K562 (cell line): Measurements from ENCODE around the gene NME8. TPM values are rescaled to one million over a fixed set of nuclear protein-coding genes. Genes with fewer than 3 reads are reported as not detected.

ENCODE experiments used
- ATAC-seq: fragments of 200-7000 bp; cut with Tn5 transposase; 3 replicates; pipeline ENCODE4 v1.9.1; 2020; ENCODE audit warnings: moderate library complexity
- BruUV-seq: library from RNA; stranded (reverse); fragments of 400-500 nt; replicated peaks from 2 replicates; lab custom pipeline; 2021; lab: Mats Ljungman, UMichigan
- CTCF ChIA-PET: fragments of 300-600 bp; formaldehyde crosslinking; extraction: SDS; loops from one replicate; lab custom pipeline; 2021; ENCODE audit warnings: low intra/inter-chr PET ratio; lab: Yijun Ruan, JAX
- POLR2A ChIA-PET: fragments of 300-600, 350-650 bp; sonication (Branson Sonifier 250); formaldehyde crosslinking; extraction: SDS; loops from one replicate; lab custom pipeline; 2021; ENCODE audit warnings: antibody characterized with exemption, inconsistent platforms; lab: Yijun Ruan, JAX
- DNase-seq, 4 experiments: peaks; one replicate each; pipeline versions ENCODE4 v3.0.0 to v3.0.0-alpha.2; 2011 to 2018; ENCODE audit warnings: low spot score in 3 of 4, mixed read lengths in 3 of 4; ENCODE audit errors: extremely low read depth in 1 of 4
- FAIRE-seq: peaks from 2 replicates; lab custom pipeline; 2011; peaks lifted over from hg19 to GRCh38; lab: Jason Lieb, UNC
- H2AFZ ChIP-seq: 2 replicates; pipeline ENCODE4 v1.6.0; 2011; ENCODE audit warnings: low read depth, low read length, control low read depth, inconsistent platforms
- H3K27ac ChIP-seq: fragments of 200-600 bp; 3 replicates; pipeline ENCODE4 v1.8.0; 2011; ENCODE audit warnings: low read depth, mild to moderate bottlenecking, control low read depth, inconsistent platforms, low read length, moderate library complexity, mixed read lengths; ENCODE audit errors: extremely low read depth
- H3K27me3 ChIP-seq, 2 experiments: fragments of 300-600 bp in 1 of 2; 2 replicates in 1 of 2; 3 replicates in 1 of 2; pipeline versions ENCODE4 v1.6.0 to v1.8.0; 2011; ENCODE audit warnings: inconsistent platforms in 2 of 2, low read length in 2 of 2, mild to moderate bottlenecking in 1 of 2, mixed read lengths in 1 of 2, moderate library complexity in 1 of 2; ENCODE audit not compliant: control insufficient read depth in 2 of 2, insufficient read depth in 2 of 2
- H3K36me3 ChIP-seq: fragments of 300-600 bp; 3 replicates; pipeline ENCODE4 v1.8.0; 2011; ENCODE audit warnings: mild to moderate bottlenecking, low read length, inconsistent platforms; ENCODE audit not compliant: control insufficient read depth, insufficient read depth
- H3K4me1 ChIP-seq, 2 experiments: fragments of 200-600 bp in 1 of 2; replicated peaks in 1 of 2; 2 replicates in 1 of 2; 3 replicates in 1 of 2; pipeline versions ENCODE4 v1.5.1 to v1.8.0; 2011; ENCODE audit warnings: inconsistent platforms in 2 of 2, low read length in 2 of 2, mild to moderate bottlenecking in 1 of 2, mixed read lengths in 1 of 2, moderate library complexity in 1 of 2; ENCODE audit not compliant: control insufficient read depth in 2 of 2, insufficient read depth in 2 of 2
- H3K4me2 ChIP-seq: 2 replicates; pipeline ENCODE4 v1.6.1; 2011; ENCODE audit warnings: low read length, control low read depth, inconsistent platforms, mixed read lengths; ENCODE audit not compliant: insufficient read depth
- H3K4me3 ChIP-seq: fragments of 200-600 bp; sonication (generic), shearing (Covaris generic); 2 replicates; pipeline ENCODE4 v1.5.1; 2016; ENCODE audit warnings: control low read depth, inconsistent platforms
- H3K79me2 ChIP-seq: fragments of 200-600 bp; 3 replicates; pipeline ENCODE4 v1.8.0; 2011; ENCODE audit warnings: low read length, inconsistent platforms; ENCODE audit not compliant: control insufficient read depth, insufficient read depth
- H3K9ac ChIP-seq, 2 experiments: 2 replicates each; pipeline versions ENCODE4 v1.6.0 to v1.6.1; 2011; ENCODE audit warnings: low read depth in 2 of 2, low read length in 2 of 2, control low read depth in 1 of 2, inconsistent platforms in 1 of 2, mild to moderate bottlenecking in 1 of 2, mixed read lengths in 1 of 2; ENCODE audit not compliant: insufficient read depth in 1 of 2
- H3K9me1 ChIP-seq: one replicate; pipeline ENCODE4 v1.6.0; 2011; ENCODE audit warnings: inconsistent platforms, mild to moderate bottlenecking, low read length, moderate library complexity; ENCODE audit not compliant: control insufficient read depth, insufficient read depth
- H3K9me3 ChIP-seq: replicated peaks from 2 replicates; pipeline ENCODE4 v1.5.1; 2011; ENCODE audit warnings: low read depth, low read length, inconsistent platforms; ENCODE audit not compliant: control insufficient read depth, insufficient read depth
- H4K20me1 ChIP-seq: replicated peaks from 2 replicates; pipeline ENCODE4 v1.6.1; 2011; ENCODE audit warnings: low read length, inconsistent platforms, mixed read lengths; ENCODE audit not compliant: control insufficient read depth, insufficient read depth
- CHD4 ChIP-seq: fragments of 200-600 bp; sonication (generic); IDR thresholded peaks from 3 replicates; pipeline ENCODE4 v1.6.1; 2012; ENCODE audit warnings: low read depth, mild to moderate bottlenecking, mixed read lengths, low read length, inconsistent platforms; ENCODE audit not compliant: insufficient read depth, insufficient replicate concordance, poor library complexity, severe bottlenecking
- CTBP1 ChIP-seq: fragments of 450-650 bp; IDR thresholded peaks from 2 replicates; pipeline ENCODE4 v1.6.1; 2016; ENCODE audit warnings: borderline replicate concordance
- CTCF ChIP-seq, 3 experiments: IDR thresholded peaks in 2 of 3; conservative IDR thresholded peaks in 1 of 3; 2 replicates each; pipeline ENCODE4 v1.5.1; 2011 to 2012; ENCODE audit warnings: low read length in 3 of 3, mild to moderate bottlenecking in 3 of 3, control low read depth in 2 of 3, improper control_type of control experiment in 1 of 3, inconsistent platforms in 1 of 3, low read depth in 1 of 3, mixed read lengths in 1 of 3, moderate library complexity in 1 of 3; ENCODE audit not compliant: insufficient read depth in 2 of 3
- CTCFL ChIP-seq: IDR thresholded peaks from 2 replicates; pipeline ENCODE4 v1.6.1; 2011; ENCODE audit warnings: borderline replicate concordance, low read depth, mild to moderate bottlenecking, moderate library complexity, low read length; ENCODE audit not compliant: insufficient read depth, poor library complexity, severe bottlenecking
- LARP7 ChIP-seq: fragments of 450-650 bp; IDR thresholded peaks from 2 replicates; pipeline ENCODE4 v1.6.1; 2016
- NCOA2 ChIP-seq, 2 experiments: fragments of 450-650 bp; IDR thresholded peaks; 2 replicates each; pipeline ENCODE4 v1.6.1; 2018; ENCODE audit warnings: mild to moderate bottlenecking in 2 of 2, moderate library complexity in 1 of 2; ENCODE audit not compliant: partially characterized antibody in 2 of 2
- NR1H2 ChIP-seq: sonication (generic); formaldehyde crosslinking; IDR thresholded peaks from 2 replicates; pipeline ENCODE4 v1.4.0; 2020; ENCODE audit warnings: mild to moderate bottlenecking, missing genetic modification reagents
- SNIP1 ChIP-seq: fragments of 450-650 bp; IDR thresholded peaks from 2 replicates; pipeline ENCODE4 v1.7.1; 2017; ENCODE audit warnings: low read depth, mild to moderate bottlenecking
- U2AF1 ChIP-seq: fragments of 200-400 bp; formaldehyde crosslinking; optimal IDR thresholded peaks from 2 replicates; pipeline ENCODE3; 2017; ENCODE audit warnings: mild to moderate bottlenecking, low read depth, low read length, moderate library complexity
- ZBTB17 ChIP-seq: fragments of 450-650 bp; formaldehyde crosslinking; IDR thresholded peaks from 2 replicates; pipeline ENCODE4 v1.4.0; 2020; ENCODE audit warnings: mild to moderate bottlenecking
- ZNF41 ChIP-seq: fragments of 250-450 bp; sonication (Bioruptor Pico); conservative IDR thresholded peaks from 2 replicates; pipeline ENCODE4 v1.4.0; 2020; ENCODE audit warnings: mild to moderate bottlenecking
- ZNF695 ChIP-seq: fragments of 450-650 bp; formaldehyde crosslinking; IDR thresholded peaks from 2 replicates; pipeline ENCODE4 v1.4.0; 2020; ENCODE audit warnings: mild to moderate bottlenecking, moderate library complexity
- ZNF79 ChIP-seq: fragments of 250-450 bp; sonication (Bioruptor Pico); IDR thresholded peaks from 2 replicates; pipeline ENCODE4 v1.4.0; 2020; ENCODE audit warnings: low read depth, mild to moderate bottlenecking, moderate library complexity
- WGBS: fragments of 100-300 bp; shearing (Covaris generic); methylation state at CpG from one replicate; pipeline ENCODE4 v1.1.6; 2016; ENCODE audit warnings: low coverage, mixed read lengths; ENCODE audit not compliant: insufficient coverage; ENCODE audit errors: missing lambda C conversion rate; 5-methylcytosine and 5-hydroxymethylcytosine counted together
- in situ Hi-C: fragments of 300-500 bp; cut with MboI; formaldehyde crosslinking; loops from 4 replicates; pipeline ENCODE4 v1.15.0; 2018; ENCODE audit warnings: inconsistent platforms, mixed read lengths
- intact Hi-C: fragments of 100-400 bp; cut with micrococcal nuclease; formaldehyde crosslinking; loops from 2 replicates; pipeline ENCODE4 v1.14.2; 2022
- polyA plus RNA-seq, 8 experiments: library from polyadenylated mRNA; depleted of rRNA in 4 of 8; stranded (reverse) in 5 of 8; unstranded in 3 of 8; fragments of >200 nt; fragmentation: Nextera tagmentation in 2 of 8; fragmentation: Illumina TruSeq in 1 of 8; extraction: Ambion mirVana in 2 of 8; extraction: Trizol in 1 of 8; gene quantifications; 2 replicates each; pipeline versions ENCODE4 v1.2.1 to v1.2.3, GENCODE V29; 2011 to 2014; ENCODE audit warnings: inconsistent platforms in 1 of 8, missing spikeins in 1 of 8
- total RNA-seq, 7 experiments: library from RNA; depleted of rRNA in 6 of 7; stranded (reverse); fragments of >200 nt in 6 of 7; fragmentation: Illumina TruSeq in 2 of 7; extraction: Trizol in 2 of 7; gene quantifications; 2 replicates each; pipeline versions ENCODE4 v1.2.1 to v1.2.3, GENCODE V29; 2011 to 2021; ENCODE audit warnings: low replicate concordance in 1 of 7
- TF ChIP-seq, protein P1 (sequence below): fragments of 250-450 bp; sonication (Bioruptor Pico); IDR thresholded peaks from 2 replicates; pipeline ENCODE4 v1.5.0; 2021
- TF ChIP-seq, protein P2 (sequence below): sonication (generic); formaldehyde crosslinking; IDR thresholded peaks from 2 replicates; pipeline ENCODE4 v1.8.1; 2023; ENCODE audit warnings: mild to moderate bottlenecking, missing genetic modification reagents

The NME8 gene
- total and polyA plus RNA-seq, 9 of the 15 experiments (the other 6 are each of a cell fraction or from before 2014, with no cell fraction given) = not detected

GRCh38 chr7:37833107-37833817, 15.1 kb upstream of the NME8 start:
- ChIA-PET CTCF (interaction anchor here (0.6 to 0.8 kb wide), 4 partner anchors 51 to 624 kb away, joined by 3 read pairs; no protein-coding TSS in a partner anchor), POLR2A (no interaction called here)
- DNase-seq (peak; percentile 39 to 56 (median 50)), ATAC-seq (peak; percentile 53; the same call in 2 of the 3 replicates), FAIRE-seq (peak; percentile 84)
- Histone ChIP-seq H3K36me3 (no peaks in the 10 kb centered on the region), H3K4me2 (peak overlapping the region; percentile 75), H3K9ac (no peak overlapping the region), H3K27me3 (0 out of 5 replicates have a peak, but pooled peaks cover 0 to 4% of the 10 kb centered on the region in 2 experiments), H3K4me3 (peak overlapping the region; percentile 29), H2AFZ (peak overlapping the region; percentile 83), H3K9me1 (no peaks in the 10 kb centered on the region), H4K20me1 (no peaks in the 10 kb centered on the region), H3K27ac (no peak overlapping the region), H3K79me2 (no peaks in the 10 kb centered on the region), H3K4me1 (no peaks in the 10 kb centered on the region; a peak in 1 of 5 replicates), H3K9me3 (no peaks in the 10 kb centered on the region)
- WGBS = 2% methylated on average over 21 of the region's 21 CpGs
- intact Hi-C loops (loop anchor here (5.0 to 10.0 kb wide), 3 partner anchors 328 to 598 kb away; no protein-coding TSS in a partner anchor), in situ Hi-C loops (loop anchor here (25.0 kb wide), 1 partner anchor 596 kb away; no protein-coding TSS in a partner anchor)
- BruUV-seq = no TSS peak
- no peak for TF ChIP-seq NCOA2 (IDR thresholded peaks at IDR 0.05; ENCODE audit: partially characterized antibody in 2 of 2)
- peak; percentile 17 for TF ChIP-seq CTCFL
- TF ChIP-seq CTBP1 = no peak
- no peak for TF ChIP-seq NR1H2 (CRISPR knock-in tag)
- TF ChIP-seq, protein P1, sequence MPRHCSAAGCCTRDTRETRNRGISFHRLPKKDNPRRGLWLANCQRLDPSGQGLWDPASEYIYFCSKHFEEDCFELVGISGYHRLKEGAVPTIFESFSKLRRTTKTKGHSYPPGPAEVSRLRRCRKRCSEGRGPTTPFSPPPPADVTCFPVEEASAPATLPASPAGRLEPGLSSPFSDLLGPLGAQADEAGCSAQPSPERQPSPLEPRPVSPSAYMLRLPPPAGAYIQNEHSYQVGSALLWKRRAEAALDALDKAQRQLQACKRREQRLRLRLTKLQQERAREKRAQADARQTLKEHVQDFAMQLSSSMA = no peak
- TF ChIP-seq, protein P2, sequence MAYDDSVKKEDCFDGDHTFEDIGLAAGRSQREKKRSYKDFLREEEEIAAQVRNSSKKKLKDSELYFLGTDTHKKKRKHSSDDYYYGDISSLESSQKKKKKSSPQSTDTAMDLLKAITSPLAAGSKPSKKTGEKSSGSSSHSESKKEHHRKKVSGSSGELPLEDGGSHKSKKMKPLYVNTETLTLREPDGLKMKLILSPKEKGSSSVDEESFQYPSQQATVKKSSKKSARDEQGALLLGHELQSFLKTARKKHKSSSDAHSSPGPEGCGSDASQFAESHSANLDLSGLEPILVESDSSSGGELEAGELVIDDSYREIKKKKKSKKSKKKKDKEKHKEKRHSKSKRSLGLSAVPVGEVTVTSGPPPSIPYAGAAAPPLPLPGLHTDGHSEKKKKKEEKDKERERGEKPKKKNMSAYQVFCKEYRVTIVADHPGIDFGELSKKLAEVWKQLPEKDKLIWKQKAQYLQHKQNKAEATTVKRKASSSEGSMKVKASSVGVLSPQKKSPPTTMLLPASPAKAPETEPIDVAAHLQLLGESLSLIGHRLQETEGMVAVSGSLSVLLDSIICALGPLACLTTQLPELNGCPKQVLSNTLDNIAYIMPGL (CRISPR knock-in tag) = no peak
- TF ChIP-seq CTCF (IDR thresholded peaks at IDR 0.05 in 2 of 3, conservative IDR thresholded peaks at IDR 0.05 in 1 of 3; ENCODE audit: insufficient read depth in 2 of 3, low read depth in 1 of 3, low read length in 3 of 3) = peak; percentile 65 to 73 (median 68)
- TF ChIP-seq ZNF695 (CRISPR knock-in tag) = no peak
- TF ChIP-seq ZBTB17 (CRISPR knock-in tag) = peak; percentile 97
- no peak for TF ChIP-seq ZNF79
- no peak for TF ChIP-seq LARP7
- TF ChIP-seq U2AF1 = no peak
- TF ChIP-seq CHD4 = no peak
- no peak for TF ChIP-seq ZNF41
- no peak for TF ChIP-seq SNIP1
